GM18511 (cell line): ENCODE results near the gene TBL1X.
A peak's percentile ranks its signal among the peaks of the same experiment; 100 is the strongest.

Source experiments
- ATAC-seq: cut with Tn5 transposase; IDR thresholded peaks from one replicate; pipeline ENCODE4 v1.9.1; 2021; ENCODE audit warnings: mild to moderate bottlenecking, moderate library complexity; ENCODE audit not compliant: unreplicated experiment

The TBL1X gene

GRCh38 chrX:9658409-9658808, 193.6 kb downstream of the TBL1X start:
- ATAC-seq: no peak

- no peak for ATAC-seq
These were observed 194.8 kb downstream of the TBL1X start for GRCh38 chrX:9659571-9660195.

- no peak for ATAC-seq
These were observed 197.3 kb downstream of the TBL1X start for GRCh38 chrX:9662148-9662547.

- ATAC-seq: no peak
These were observed 198.4 kb downstream of the TBL1X start for GRCh38 chrX:9663216-9663615.

- no peak for ATAC-seq
These were observed 199.4 kb downstream of the TBL1X start for GRCh38 chrX:9664224-9664623.

GRCh38 chrX:9665113-9665512, 200.3 kb downstream of the TBL1X start:
- ATAC-seq: no peak

GRCh38 chrX:9668537-9668936, 203.7 kb downstream of the TBL1X start:
- no peak for ATAC-seq

- no peak for ATAC-seq
These were observed 205.4 kb downstream of the TBL1X start for GRCh38 chrX:9670136-9670814.

GRCh38 chrX:9671998-9672397, 207.1 kb downstream of the TBL1X start:
- peak; percentile 69 for ATAC-seq

GRCh38 chrX:9676306-9676705, 211.4 kb downstream of the TBL1X start:
- no peak for ATAC-seq

- no peak for ATAC-seq
These were observed 211.9 kb downstream of the TBL1X start for GRCh38 chrX:9676738-9677097.

- peak; percentile 98 for ATAC-seq
These were observed 212.4 kb downstream of the TBL1X start for GRCh38 chrX:9677098-9677739.

- no peak for ATAC-seq
These were observed 213.5 kb downstream of the TBL1X start for GRCh38 chrX:9678215-9678965.

- ATAC-seq: no peak
These were observed 216.2 kb downstream of the TBL1X start for GRCh38 chrX:9681011-9681410.

GRCh38 chrX:9681422-9681821, 216.6 kb downstream of the TBL1X start:
- no peak for ATAC-seq

GRCh38 chrX:9682456-9682855, 217.6 kb downstream of the TBL1X start:
- no peak for ATAC-seq

GRCh38 chrX:9682861-9683260, 218.0 kb downstream of the TBL1X start:
- no peak for ATAC-seq

GRCh38 chrX:9683350-9683749, 218.5 kb downstream of the TBL1X start:
- ATAC-seq: no peak

GRCh38 chrX:9687899-9688298, 223.0 kb downstream of the TBL1X start:
- ATAC-seq: no peak

- ATAC-seq: no peak
These were observed 224.0 kb downstream of the TBL1X start for GRCh38 chrX:9688833-9689232.

- no peak for ATAC-seq
These were observed 225.2 kb downstream of the TBL1X start for GRCh38 chrX:9690046-9690445.
